Neural cell (in vitro differentiated cells): ENCODE measurements around the gene FBXO3.

Experiments
- EP300 ChIP-seq: fragments of 450-650 bp; conservative IDR thresholded peaks from 2 replicates; pipeline ENCODE4 v1.6.1; 2014; ENCODE audit warnings: antibody characterized with exemption, mild to moderate bottlenecking, moderate library complexity; ENCODE audit not compliant: poor library complexity, severe bottlenecking
- EZH2 ChIP-seq: fragments of 200-600, 300-800 bp; shearing (Covaris generic), sonication (generic); IDR thresholded peaks from 2 replicates; pipeline ENCODE4 v1.6.1; 2014; ENCODE audit warnings: antibody characterized with exemption, low read length, borderline replicate concordance, mild to moderate bottlenecking; ENCODE audit not compliant: insufficient read depth, poor library complexity, severe bottlenecking
- POLR2AphosphoS5 ChIP-seq: IDR thresholded peaks from 2 replicates; pipeline ENCODE4 v1.6.1; 2012
- RAD21 ChIP-seq: fragments of 450-650 bp; conservative IDR thresholded peaks from 2 replicates; pipeline ENCODE4 v1.6.1; 2014; ENCODE audit warnings: antibody characterized with exemption, mild to moderate bottlenecking, moderate library complexity
- SMC3 ChIP-seq: fragments of 450-650 bp; conservative IDR thresholded peaks from 2 replicates; pipeline ENCODE4 v1.6.1; 2014; ENCODE audit warnings: antibody characterized with exemption, mild to moderate bottlenecking, moderate library complexity; ENCODE audit not compliant: poor library complexity
- TAF1 ChIP-seq: IDR thresholded peaks from 2 replicates; pipeline ENCODE4 v1.6.1; 2012; ENCODE audit warnings: low read depth
- TF ChIP-seq, protein P1 (sequence below): fragments of 450-650 bp; IDR thresholded peaks from 2 replicates; pipeline ENCODE4 v1.5.1; 2014; ENCODE audit warnings: antibody characterized with exemption, mild to moderate bottlenecking, moderate library complexity; ENCODE audit not compliant: poor library complexity, severe bottlenecking

DNA sequence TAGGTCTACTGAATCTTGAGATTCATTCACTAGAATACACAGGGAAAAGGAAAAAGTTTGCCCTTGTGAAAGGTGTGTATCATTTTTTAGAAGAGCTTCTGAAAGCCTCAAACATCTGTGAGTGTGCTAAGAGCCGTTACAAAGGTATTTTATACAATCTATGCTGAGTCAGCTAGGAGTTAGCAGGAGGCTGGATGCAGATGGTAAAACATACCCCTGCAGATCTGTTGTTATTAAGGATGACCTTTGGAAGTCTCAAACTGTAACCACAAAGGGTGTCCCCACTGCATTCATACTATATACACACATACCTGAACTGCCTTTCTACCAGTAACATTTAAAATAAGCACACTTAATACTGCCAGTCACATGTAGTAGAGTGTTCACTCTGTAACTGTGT, 65.3 kb downstream of the FBXO3 start:
- TF ChIP-seq, protein P1, sequence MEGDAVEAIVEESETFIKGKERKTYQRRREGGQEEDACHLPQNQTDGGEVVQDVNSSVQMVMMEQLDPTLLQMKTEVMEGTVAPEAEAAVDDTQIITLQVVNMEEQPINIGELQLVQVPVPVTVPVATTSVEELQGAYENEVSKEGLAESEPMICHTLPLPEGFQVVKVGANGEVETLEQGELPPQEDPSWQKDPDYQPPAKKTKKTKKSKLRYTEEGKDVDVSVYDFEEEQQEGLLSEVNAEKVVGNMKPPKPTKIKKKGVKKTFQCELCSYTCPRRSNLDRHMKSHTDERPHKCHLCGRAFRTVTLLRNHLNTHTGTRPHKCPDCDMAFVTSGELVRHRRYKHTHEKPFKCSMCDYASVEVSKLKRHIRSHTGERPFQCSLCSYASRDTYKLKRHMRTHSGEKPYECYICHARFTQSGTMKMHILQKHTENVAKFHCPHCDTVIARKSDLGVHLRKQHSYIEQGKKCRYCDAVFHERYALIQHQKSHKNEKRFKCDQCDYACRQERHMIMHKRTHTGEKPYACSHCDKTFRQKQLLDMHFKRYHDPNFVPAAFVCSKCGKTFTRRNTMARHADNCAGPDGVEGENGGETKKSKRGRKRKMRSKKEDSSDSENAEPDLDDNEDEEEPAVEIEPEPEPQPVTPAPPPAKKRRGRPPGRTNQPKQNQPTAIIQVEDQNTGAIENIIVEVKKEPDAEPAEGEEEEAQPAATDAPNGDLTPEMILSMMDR, result no peak
- TF ChIP-seq SMC3, result no peak
- no peak for TF ChIP-seq RAD21
- TF ChIP-seq TAF1, result no peak
- no peak for TF ChIP-seq EP300
- TF ChIP-seq POLR2AphosphoS5, result no peak
- no peak for TF ChIP-seq EZH2
